ENCODE data around the gene C1QTNF1. TPM values are rescaled to one million over a fixed set of nuclear protein-coding genes. Genes with fewer than 3 reads are reported as not detected.
"Not testable (repeated sequence)": the region's sequence is repeated elsewhere in the genome, so short reads cannot be mapped to it uniquely, and the experiment has no call there.

C1QTNF1 gene
- total and polyA plus RNA-seq, 5 donors from 2014 or later, result not detected

DNA sequence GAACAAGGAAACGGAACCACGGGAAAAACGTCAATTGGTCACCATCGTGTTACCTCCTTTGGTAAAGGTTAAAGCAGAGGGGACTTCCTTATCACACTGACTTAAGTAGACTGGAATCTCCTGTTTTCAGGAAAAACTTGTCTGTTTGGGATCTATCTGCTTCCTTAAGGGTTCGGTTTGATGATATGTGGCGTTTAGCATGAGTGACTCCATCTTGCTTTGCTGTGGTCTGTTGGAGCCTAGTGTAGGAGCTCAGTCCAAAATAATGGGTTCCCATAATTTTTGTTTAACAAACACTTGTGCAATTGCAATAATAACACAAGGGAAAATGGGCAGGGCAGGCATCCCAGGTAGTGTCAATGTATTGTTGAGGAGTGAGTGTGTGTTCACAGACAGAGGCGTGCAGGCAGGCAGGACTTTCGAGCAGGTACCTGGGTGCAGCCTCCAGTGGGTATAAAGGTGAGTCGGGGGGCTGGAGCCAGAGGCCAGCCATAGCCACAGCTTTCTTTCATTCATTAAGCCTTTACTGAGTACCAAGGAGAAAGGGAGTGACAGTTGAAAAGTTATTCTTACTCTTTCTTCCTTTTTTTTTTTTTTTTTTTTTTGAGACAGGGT lies 46.4 kb downstream of the C1QTNF1 start:
- Mint-ChIP-seq H3K9me3 (no peaks in the 10 kb centered on the region), H3K4me1 (peaks cover 2 to 10% (median 6%) of the 10 kb centered on the region in 4 donors), H3K36me3 (no peaks in the 10 kb centered on the region), H3K4me3 (peak overlapping the region in 1 of 4 donors; percentile 56), H3K27me3 (peaks cover 7% of the 10 kb centered on the region), H3K27ac (no peak overlapping the region)
- no peak for DNase-seq
- H3K4me3 ChIP-seq (ENCODE audit: low read depth, low read length), result no peak overlapping the region
- no peak overlapping the region for H3K27ac ChIP-seq (ENCODE audit: insufficient read depth, low read length, poor library complexity, severe bottlenecking)
- H3K4me1 ChIP-seq (ENCODE audit: control insufficient read depth, insufficient read depth, low read length, poor library complexity, severe bottlenecking), result peaks cover 3% of the 10 kb centered on the region
- no peaks in the 10 kb centered on the region for H3K36me3 ChIP-seq (ENCODE audit: control insufficient read depth, insufficient read depth, low read length)
- no peaks in the 10 kb centered on the region for H3K9me3 ChIP-seq (ENCODE audit: control insufficient read depth in 2 of 2, low read length in 2 of 2)
- H3K27me3 ChIP-seq (ENCODE audit: control insufficient read depth, insufficient read depth, low read length), result no peaks in the 10 kb centered on the region
- ATAC-seq (ENCODE audit: low read depth in 2 of 2), result no peak

- Histone ChIP-seq H3K4me3 (ENCODE audit: low read depth, low read length) (no peak overlapping the region), H3K9me3 (ENCODE audit: control insufficient read depth in 2 of 2, low read length in 2 of 2) (no peaks in the 10 kb centered on the region), H3K4me1 (ENCODE audit: control insufficient read depth, insufficient read depth, low read length, poor library complexity, severe bottlenecking) (peaks cover 11% of the 10 kb centered on the region), H3K27me3 (ENCODE audit: control insufficient read depth, insufficient read depth, low read length) (no peaks in the 10 kb centered on the region), H3K27ac (ENCODE audit: insufficient read depth, low read length, poor library complexity, severe bottlenecking) (no peak overlapping the region), H3K36me3 (ENCODE audit: control insufficient read depth, insufficient read depth, low read length) (no peaks in the 10 kb centered on the region)
- Mint-ChIP-seq H3K27ac (no peak overlapping the region), H3K36me3 (no peaks in the 10 kb centered on the region), H3K27me3 (peaks cover 1% of the 10 kb centered on the region), H3K9me3 (no peaks in the 10 kb centered on the region), H3K4me3 (no peak overlapping the region), H3K4me1 (peaks cover 5 to 16% (median 10%) of the 10 kb centered on the region in 4 donors)
- DNase-seq (no peak), ATAC-seq (ENCODE audit: low read depth in 2 of 2) (no peak)
Measured at GRCh38 chr17:79071161-79071740, 47.3 kb downstream of the C1QTNF1 start.

GRCh38 chr17:79072544-79072943 lies 48.6 kb downstream of the C1QTNF1 start:
- H3K9me3 ChIP-seq (ENCODE audit: control insufficient read depth in 2 of 2, low read length in 2 of 2), result no peaks in the 10 kb centered on the region
- no peak overlapping the region for H3K4me3 ChIP-seq (ENCODE audit: low read depth, low read length)
- no peak for DNase-seq
- no peak overlapping the region for H3K27ac ChIP-seq (ENCODE audit: insufficient read depth, low read length, poor library complexity, severe bottlenecking)
- Mint-ChIP-seq H3K9me3 (no peaks in the 10 kb centered on the region), H3K36me3 (no peaks in the 10 kb centered on the region), H3K4me1 (peaks cover 7 to 26% (median 14%) of the 10 kb centered on the region in 4 donors), H3K27ac (no peak overlapping the region), H3K4me3 (peak overlapping the region in 2 of 4 donors; percentile 49 to 64), H3K27me3 (no peaks in the 10 kb centered on the region)
- H3K27me3 ChIP-seq (ENCODE audit: control insufficient read depth, insufficient read depth, low read length), result no peaks in the 10 kb centered on the region
- H3K36me3 ChIP-seq (ENCODE audit: control insufficient read depth, insufficient read depth, low read length), result no peaks in the 10 kb centered on the region
- peaks cover 14% of the 10 kb centered on the region for H3K4me1 ChIP-seq (ENCODE audit: control insufficient read depth, insufficient read depth, low read length, poor library complexity, severe bottlenecking)
- no peak for ATAC-seq (ENCODE audit: low read depth in 2 of 2)

GRCh38 chr17:79073016-79073705 lies 49.2 kb downstream of the C1QTNF1 start:
- no peak overlapping the region for H3K27ac ChIP-seq (ENCODE audit: insufficient read depth, low read length, poor library complexity, severe bottlenecking)
- peaks cover 7 to 29% (median 14%) of the 10 kb centered on the region in 4 donors for H3K4me1 Mint-ChIP-seq

DNA sequence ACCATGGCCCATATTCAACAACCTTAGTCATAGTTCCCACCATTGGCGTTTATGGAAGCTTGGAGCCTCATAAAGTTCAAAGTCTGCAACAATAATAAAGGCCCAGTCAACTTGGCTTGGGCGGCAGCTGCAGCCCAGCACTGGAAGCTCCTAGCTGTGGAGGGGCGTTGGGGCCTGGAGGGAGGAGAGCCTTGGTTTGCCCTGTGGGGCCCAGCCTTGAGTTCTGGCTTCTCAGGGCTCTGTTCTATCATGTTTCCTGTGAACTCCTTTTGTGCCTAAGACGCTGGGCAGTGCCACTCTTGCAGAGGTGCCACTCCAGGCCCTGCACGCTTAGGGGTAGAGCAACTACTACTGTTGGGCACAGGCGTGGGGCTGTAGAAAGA lies 49.7 kb downstream of the C1QTNF1 start:
- Mint-ChIP-seq H3K27ac (no peak overlapping the region), H3K36me3 (no peaks in the 10 kb centered on the region), H3K4me1 (peaks cover 7 to 29% (median 14%) of the 10 kb centered on the region in 4 donors), H3K4me3 (peak overlapping the region in 2 of 4 donors; percentile 91 to 95), H3K27me3 (no peaks in the 10 kb centered on the region), H3K9me3 (no peaks in the 10 kb centered on the region)
- H3K27me3 ChIP-seq (ENCODE audit: control insufficient read depth, insufficient read depth, low read length), result no peaks in the 10 kb centered on the region
- H3K27ac ChIP-seq (ENCODE audit: insufficient read depth, low read length, poor library complexity, severe bottlenecking), result no peak overlapping the region
- no peak for ATAC-seq (ENCODE audit: low read depth in 2 of 2)
- H3K9me3 ChIP-seq (ENCODE audit: control insufficient read depth in 2 of 2, low read length in 2 of 2), result no peaks in the 10 kb centered on the region
- no peak for DNase-seq
- H3K36me3 ChIP-seq (ENCODE audit: control insufficient read depth, insufficient read depth, low read length), result peaks cover 2% of the 10 kb centered on the region
- H3K4me1 ChIP-seq (ENCODE audit: control insufficient read depth, insufficient read depth, low read length, poor library complexity, severe bottlenecking), result peaks cover 14% of the 10 kb centered on the region
- no peak overlapping the region for H3K4me3 ChIP-seq (ENCODE audit: low read depth, low read length)

More at GRCh38 chr17:79073016-79073705, 49.2 kb downstream of the C1QTNF1 start:
- H3K36me3 Mint-ChIP-seq, result no peaks in the 10 kb centered on the region
- Histone ChIP-seq H3K36me3 (ENCODE audit: control insufficient read depth, insufficient read depth, low read length) (no peaks in the 10 kb centered on the region), H3K4me3 (ENCODE audit: low read depth, low read length) (no peak overlapping the region), H3K27me3 (ENCODE audit: control insufficient read depth, insufficient read depth, low read length) (no peaks in the 10 kb centered on the region), H3K4me1 (ENCODE audit: control insufficient read depth, insufficient read depth, low read length, poor library complexity, severe bottlenecking) (peaks cover 14% of the 10 kb centered on the region), H3K9me3 (ENCODE audit: control insufficient read depth in 2 of 2, low read length in 2 of 2) (no peaks in the 10 kb centered on the region)
- DNase-seq (no peak), ATAC-seq (ENCODE audit: low read depth in 2 of 2) (no peak)
- no peaks in the 10 kb centered on the region for H3K27me3 Mint-ChIP-seq
- H3K4me3 Mint-ChIP-seq, result peak overlapping the region in 3 of 4 donors; percentile 31 to 51 (median 33)
- no peak overlapping the region for H3K27ac Mint-ChIP-seq
- no peaks in the 10 kb centered on the region for H3K9me3 Mint-ChIP-seq

DNA sequence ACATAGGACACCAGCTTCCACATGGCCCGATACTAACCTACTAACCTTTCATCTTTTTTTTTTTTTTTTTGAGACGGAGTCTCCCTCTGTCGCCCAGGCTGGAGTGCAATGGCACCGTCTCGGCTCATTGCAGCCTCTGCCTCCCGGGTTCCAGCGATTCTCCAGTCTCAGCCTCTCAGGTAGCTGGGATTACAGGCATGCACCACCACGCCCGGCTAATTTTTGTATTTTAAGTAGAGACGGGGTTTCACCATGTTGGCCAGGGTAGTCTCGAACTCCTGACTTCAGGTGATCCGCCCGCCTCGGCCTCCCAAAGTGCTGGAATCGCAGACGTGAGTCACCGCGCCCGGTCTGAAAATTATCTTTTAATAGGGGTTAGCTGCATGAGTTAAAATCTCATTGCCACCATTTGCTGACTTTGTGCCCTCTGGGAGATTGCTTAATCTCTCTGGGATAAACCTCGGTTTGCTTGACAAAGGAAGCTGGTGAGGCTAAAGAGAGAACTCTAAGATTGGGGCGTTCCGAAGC lies 50.2 kb downstream of the C1QTNF1 start:
- not testable (repeated sequence) for H3K9me3 ChIP-seq (ENCODE audit: control insufficient read depth in 2 of 2, low read length in 2 of 2); DNase-seq; H3K36me3 Mint-ChIP-seq; H3K27me3 Mint-ChIP-seq; ATAC-seq (ENCODE audit: low read depth in 2 of 2); H3K9me3 Mint-ChIP-seq; H3K27me3 ChIP-seq (ENCODE audit: control insufficient read depth, insufficient read depth, low read length); H3K36me3 ChIP-seq (ENCODE audit: control insufficient read depth, insufficient read depth, low read length)
- Mint-ChIP-seq H3K27ac (peak overlapping the region; percentile 63 to 86 (median 67)), H3K4me1 (peaks cover 7 to 29% (median 14%) of the 10 kb centered on the region in 4 donors), H3K4me3 (peak overlapping the region; percentile 88 to 95 (median 91))
- Histone ChIP-seq H3K27ac (ENCODE audit: insufficient read depth, low read length, poor library complexity, severe bottlenecking) (peak overlapping the region; percentile 75), H3K4me1 (ENCODE audit: control insufficient read depth, insufficient read depth, low read length, poor library complexity, severe bottlenecking) (peaks cover 14% of the 10 kb centered on the region), H3K4me3 (ENCODE audit: low read depth, low read length) (peak overlapping the region; percentile 79)

GRCh38 chr17:79074649-79075445 lies 50.9 kb downstream of the C1QTNF1 start, which contains the start of gene ENGASE:
Gene ENGASE, plus strand, starts transcription at chr17:79074824. Its CDS starts 121 bp downstream, at chr17:79074945.
- Histone ChIP-seq H3K4me1 (ENCODE audit: control insufficient read depth, insufficient read depth, low read length, poor library complexity, severe bottlenecking) (peaks cover 14% of the 10 kb centered on the region), H3K36me3 (ENCODE audit: control insufficient read depth, insufficient read depth, low read length) (peaks cover 10% of the 10 kb centered on the region), H3K27ac (ENCODE audit: insufficient read depth, low read length, poor library complexity, severe bottlenecking) (peak within 1 kb of the TSS; percentile 75), H3K27me3 (ENCODE audit: control insufficient read depth, insufficient read depth, low read length) (no peaks in the 10 kb centered on the region), H3K4me3 (ENCODE audit: low read depth, low read length) (peak within 1 kb of the TSS; percentile 79), H3K9me3 (ENCODE audit: control insufficient read depth in 2 of 2, low read length in 2 of 2) (no peaks in the 10 kb centered on the region)
- DNase-seq (peak; percentile 89 to 93 (median 90)), ATAC-seq (ENCODE audit: low read depth in 2 of 2) (peak; percentile 94)
- H3K9me3 Mint-ChIP-seq, result no peaks in the 10 kb centered on the region
- peaks cover 7 to 29% (median 14%) of the 10 kb centered on the region in 4 donors for H3K4me1 Mint-ChIP-seq
- H3K4me3 Mint-ChIP-seq, result peak within 1 kb of the TSS; percentile 91 to 95 (median 92)
- no peaks in the 10 kb centered on the region for H3K27me3 Mint-ChIP-seq
- peaks cover 2% of the 10 kb centered on the region for H3K36me3 Mint-ChIP-seq
- H3K27ac Mint-ChIP-seq, result peak within 1 kb of the TSS; percentile 91 to 93 (median 92)
